AG09309 (cell line): ENCODE measurements around the gene PLD5.

ENCODE experiments used
- DNase-seq: peaks from one replicate; pipeline ENCODE4 v3.0.0-alpha.2; 2010; ENCODE audit warnings: low read depth
- H3K4me3 ChIP-seq: 2 replicates; pipeline ENCODE4 v1.5.1; 2011; ENCODE audit warnings: mild to moderate bottlenecking, low read depth, low read length, moderate library complexity; ENCODE audit not compliant: control insufficient read depth
- CTCF ChIP-seq: IDR thresholded peaks from 2 replicates; pipeline ENCODE4 v1.5.1; 2011; ENCODE audit warnings: mild to moderate bottlenecking, low read depth, low read length, inconsistent platforms; ENCODE audit not compliant: insufficient read depth, control insufficient read depth; ENCODE audit errors: missing control alignments

The PLD5 gene

GRCh38 chr1:242524571-242525359 lies at the start of gene PLD5:
TSS of gene PLD5 (minus strand) at chr1:242524697.
- no peak for DNase-seq
- peak within 1 kb of the TSS; percentile 17 for H3K4me3 ChIP-seq
- TF ChIP-seq CTCF = no peak

DNA sequence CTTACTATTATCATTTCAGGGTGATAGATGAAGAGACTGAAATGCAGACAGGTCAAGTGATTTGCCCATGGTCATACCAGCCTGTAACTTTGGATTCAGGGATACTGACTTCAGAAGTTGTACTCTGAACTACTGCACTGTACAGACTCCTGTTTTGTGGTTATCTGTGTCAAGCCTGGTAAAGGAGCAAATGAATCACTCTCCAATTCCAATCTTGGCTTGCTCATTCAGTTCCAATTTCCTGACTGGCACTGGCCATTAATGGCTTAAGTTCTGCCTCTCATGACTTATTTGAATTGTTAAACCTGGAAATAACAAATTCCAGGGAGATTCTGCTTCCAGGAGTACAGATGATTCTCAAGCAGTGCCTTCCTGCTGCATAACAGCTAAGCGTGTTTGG lies 45.4 kb upstream of the PLD5 start:
- DNase-seq = no peak
- no peak for TF ChIP-seq CTCF
- no peak overlapping the region for H3K4me3 ChIP-seq

DNA sequence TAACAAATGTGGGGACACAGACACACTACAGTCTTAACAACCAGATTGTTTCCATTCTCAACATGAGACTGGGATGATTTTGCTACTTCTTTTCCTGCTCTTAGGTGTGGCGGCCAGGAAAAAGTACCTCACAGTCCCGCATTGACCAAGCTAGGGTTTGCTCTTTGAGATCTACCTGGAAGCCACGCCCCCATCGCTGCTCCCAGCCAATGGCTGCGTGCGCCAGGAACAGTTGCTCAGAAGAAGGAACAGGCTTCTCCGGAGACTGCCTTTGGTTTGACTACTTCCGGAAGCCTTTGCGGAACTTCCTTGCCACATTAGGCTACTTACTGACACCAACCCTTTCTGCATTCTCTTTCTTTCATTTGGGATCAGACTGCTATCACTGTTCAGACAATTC lies 44.2 kb upstream of the PLD5 start:
- no peak overlapping the region for H3K4me3 ChIP-seq
- no peak for TF ChIP-seq CTCF
- no peak for DNase-seq

GRCh38 chr1:242567596-242567995 lies 43.1 kb upstream of the PLD5 start:
- no peak overlapping the region for H3K4me3 ChIP-seq
- TF ChIP-seq CTCF = no peak
- DNase-seq = no peak

DNA sequence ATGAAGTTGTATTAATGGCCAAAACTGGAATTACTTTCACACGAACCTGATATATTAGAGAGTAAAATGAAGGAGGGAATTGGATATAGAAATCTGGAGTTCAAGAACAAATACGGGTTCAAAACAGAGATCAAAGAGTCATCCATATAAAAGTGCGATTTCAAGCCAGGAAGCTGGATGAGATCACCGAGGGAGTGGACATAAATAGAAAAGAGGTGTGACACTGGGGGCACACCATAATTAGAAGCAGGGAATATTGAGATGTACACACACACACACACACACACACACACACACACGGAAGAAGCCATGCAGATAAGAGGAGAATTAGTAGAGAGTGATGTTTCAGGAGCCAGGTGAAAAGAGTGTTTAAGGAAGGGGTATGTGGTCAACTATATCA lies 32.3 kb upstream of the PLD5 start:
- TF ChIP-seq CTCF = no peak
- DNase-seq = no peak
- H3K4me3 ChIP-seq = no peak overlapping the region

DNA sequence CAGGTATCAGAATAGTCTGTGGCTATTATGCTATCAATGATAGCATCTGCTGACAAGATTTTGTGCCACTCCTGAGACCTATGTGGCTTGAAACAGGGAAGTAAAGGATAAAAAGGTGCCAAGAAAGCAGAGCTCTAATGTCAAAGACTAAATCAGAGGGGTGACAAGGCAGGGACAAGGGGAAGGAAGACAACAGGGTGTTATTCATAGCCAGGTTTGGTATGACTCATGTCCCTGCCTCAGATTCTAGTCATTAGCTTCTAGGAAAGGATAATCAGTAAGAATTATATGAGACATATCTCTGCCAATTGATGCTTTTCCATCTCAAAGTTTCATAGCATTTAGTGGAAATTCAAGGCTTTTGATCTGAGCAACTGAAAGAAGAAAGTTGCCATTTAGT lies 31.8 kb upstream of the PLD5 start:
- no peak for TF ChIP-seq CTCF
- no peak for DNase-seq

More for the DNA sequence above, 31.8 kb upstream of the PLD5 start:
- H3K4me3 ChIP-seq = no peak overlapping the region
